NCI-H2029 treated with DMSO at 0.1 percent for 48 hours (cell line): ENCODE results near the gene C2CD3.
A peak's percentile ranks its signal among the peaks of the same experiment; 100 is the strongest.

Experiments used
- DNase-seq: peaks from one replicate; lab custom pipeline; 2025; lab: John Stamatoyannopoulos, UW

C2CD3 gene

DNA sequence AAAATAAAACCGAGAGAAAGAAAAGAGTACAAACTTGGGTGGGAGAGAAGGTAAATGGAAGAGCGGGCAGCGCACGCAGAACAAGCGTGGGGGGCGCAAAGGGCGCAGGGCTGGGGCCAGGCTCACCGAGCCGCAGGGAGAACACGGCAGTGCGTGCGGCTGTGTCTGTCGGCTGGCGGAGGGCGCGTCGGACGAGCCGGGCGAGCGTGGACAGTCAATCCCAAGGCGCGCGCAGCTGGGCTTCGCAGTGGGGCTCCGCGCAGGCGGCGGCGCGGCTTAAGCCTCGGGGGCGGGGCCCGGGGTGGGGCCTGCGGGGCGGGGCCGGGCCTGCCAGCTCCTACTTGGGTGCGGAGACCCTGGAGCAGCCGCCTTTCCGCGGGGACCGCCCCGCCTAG, 188.2 kb downstream of the C2CD3 start, which contains the start of gene UCP2:
Gene UCP2, minus strand, starts transcription at position 249 of the 395 bp plus-strand sequence. CDS start 4,465 bp downstream, outside the sequence.
- peak; percentile 74 for DNase-seq

DNA sequence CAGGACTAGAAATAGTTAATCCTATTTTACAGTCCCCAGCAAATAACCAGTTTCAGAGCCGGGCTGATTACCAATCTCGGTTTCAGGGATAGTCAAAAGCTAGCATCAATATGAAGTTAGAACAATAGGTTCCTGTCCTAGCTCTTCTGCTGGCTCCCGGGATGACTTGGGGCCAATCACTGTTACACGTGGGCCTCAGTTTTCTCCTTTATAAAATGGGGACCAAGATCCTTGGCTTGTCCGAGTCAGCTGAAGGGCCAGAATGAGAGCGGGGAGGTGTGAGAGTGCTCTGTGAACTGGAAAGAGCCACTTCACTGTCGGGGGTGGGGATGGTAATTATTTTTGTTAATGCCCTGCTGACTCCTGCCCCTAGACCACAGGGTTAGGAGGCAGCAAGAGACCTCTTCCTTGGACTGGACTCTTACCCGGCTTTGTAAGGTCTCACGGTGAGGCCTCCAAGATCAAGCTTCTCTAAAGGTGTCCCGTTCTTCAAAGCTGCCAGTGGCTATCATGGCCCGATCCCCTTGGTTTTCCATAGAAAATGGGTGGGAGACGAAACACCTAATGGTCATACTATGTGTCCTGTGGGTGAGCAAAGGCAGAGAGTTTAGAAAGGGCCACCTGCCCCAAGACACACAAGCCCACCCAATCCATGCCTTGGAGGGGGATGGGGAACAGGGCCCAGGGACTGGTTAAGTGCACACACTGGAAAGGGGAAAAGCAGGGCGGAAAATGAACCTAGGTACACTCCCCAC, 189.6 kb downstream of the C2CD3 start:
- no peak for DNase-seq

DNA sequence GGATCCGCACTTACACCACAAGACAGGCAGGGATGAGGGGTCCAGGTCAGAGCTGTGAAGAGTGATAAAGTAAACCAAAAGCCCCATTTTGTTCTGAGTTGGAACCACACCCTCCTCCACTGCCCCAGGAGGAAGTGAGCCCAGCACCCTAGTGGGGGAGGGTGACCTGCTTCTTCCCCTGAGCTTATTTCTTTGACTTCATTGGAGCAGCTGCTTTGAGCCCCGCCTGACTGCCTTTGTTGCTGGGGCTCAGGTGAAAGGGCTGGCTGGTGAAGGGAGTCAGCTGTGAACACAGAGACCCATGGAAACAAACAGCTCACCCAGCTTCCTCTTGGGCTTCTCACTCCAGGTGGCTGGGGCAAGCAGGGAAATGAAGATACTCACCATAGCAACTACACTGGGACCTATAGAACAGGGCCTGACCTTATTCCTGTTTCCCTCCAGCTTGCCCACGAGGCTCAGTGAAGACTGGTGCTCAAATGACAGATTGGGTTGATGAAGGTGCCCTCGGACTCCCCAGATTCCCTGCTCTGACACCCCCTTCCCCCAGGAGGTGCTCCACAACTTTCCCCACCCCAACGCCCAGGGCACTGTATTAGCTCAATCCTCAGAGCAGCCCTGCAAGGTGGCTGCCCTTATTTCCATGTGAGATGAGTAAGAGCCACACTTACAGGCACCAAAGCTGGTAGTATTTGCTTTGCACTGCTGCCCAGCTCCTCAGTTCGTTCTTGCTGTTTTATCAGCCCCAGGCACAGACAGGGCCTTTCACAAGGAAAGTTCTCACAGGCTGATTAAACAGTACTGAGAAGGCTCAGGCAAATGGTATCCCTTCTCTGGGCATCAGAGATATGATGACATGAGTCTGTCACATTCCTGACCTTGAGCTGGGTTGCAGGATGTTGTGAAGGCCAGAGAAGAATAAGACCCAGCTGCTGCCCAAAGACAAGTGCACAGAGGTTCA, 190.5 kb downstream of the C2CD3 start:
- DNase-seq = no peak

DNA sequence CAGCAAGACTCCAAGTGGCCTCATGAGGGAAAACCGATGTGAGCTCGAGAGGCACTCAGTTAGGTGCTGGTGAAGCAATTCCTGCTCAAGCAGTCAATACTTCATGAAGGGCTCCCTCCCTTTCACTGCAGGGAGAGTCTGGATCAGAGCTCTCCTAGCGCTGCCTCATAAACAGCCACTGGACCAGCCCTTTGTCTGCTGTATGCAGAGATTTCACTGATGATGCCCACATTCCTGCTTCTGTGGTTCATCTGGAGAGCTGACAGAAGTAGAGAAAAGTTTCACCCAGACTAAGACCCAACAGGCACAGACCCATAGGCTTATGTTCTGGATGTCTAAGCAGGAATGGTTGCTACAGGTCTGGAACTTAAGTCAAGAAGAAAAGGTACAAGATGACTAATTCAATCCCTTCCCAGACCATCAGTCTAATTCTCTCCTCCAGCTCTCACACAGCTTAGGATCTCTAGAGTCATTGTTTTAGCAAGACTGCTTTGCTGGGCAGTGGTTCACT, 192.2 kb downstream of the C2CD3 start:
- DNase-seq = no peak

DNA sequence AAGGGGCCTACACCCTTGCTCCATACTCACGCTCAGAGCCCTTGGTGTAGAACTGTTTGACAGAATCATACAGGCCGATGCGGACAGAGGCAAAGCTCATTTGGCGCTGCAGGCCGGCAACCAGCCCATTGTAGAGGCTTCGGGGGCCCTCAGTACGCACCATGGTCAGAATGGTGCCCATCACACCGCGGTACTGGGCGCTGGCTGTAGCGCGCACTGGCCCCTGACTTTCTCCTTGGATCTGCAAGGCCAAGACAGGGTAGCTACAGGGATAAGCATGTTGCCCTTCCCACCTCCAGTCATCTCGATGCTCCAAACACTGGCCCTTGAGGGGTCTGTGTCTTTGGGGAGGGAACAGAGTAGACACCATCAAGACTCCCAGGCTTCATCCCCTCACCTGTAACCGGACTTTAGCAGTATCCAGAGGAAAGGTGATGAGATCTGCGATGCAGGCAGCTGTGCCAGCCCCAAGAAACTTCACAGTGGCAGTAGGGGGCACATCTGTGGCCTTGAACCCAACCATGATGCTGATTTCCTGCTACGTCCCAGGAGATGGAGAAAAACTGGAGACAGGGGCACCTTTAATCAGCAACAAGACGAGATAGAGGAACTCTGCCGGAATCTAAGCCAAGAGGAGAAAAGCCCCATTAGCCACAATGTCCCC, 192.8 kb downstream of the C2CD3 start:
- DNase-seq = no peak

DNA sequence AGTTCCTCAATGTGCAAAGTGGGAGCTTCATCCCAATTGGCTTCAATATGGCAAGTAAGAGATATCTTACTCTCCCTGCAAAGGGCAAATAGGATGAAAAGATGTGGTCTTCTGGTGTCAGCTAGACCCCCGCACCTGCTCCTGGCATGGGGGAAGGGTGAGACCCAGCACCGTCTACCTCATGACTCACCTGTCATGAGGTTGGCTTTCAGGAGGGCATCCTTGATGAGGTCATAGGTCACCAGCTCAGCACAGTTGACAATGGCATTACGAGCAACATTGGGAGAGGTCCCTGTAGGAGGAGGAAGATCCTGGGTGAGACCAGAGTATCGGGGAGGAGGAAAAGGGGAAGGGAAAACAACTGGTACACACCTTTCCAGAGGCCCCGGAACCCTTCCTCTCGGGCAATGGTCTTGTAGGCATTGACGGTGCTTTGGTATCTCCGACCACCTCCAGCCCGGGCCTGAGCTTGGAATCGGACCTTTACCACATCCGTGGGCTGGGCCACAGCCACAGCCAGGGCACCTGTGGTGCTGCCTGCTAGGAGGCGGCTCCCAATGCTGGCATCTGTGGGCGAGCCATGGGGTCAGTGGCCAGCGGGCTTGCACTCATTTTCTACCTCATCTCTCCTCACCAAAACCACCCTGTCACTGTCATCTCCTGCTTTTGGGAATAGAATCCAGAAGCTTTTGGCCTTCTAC, 194.2 kb downstream of the C2CD3 start:
- DNase-seq = no peak

DNA sequence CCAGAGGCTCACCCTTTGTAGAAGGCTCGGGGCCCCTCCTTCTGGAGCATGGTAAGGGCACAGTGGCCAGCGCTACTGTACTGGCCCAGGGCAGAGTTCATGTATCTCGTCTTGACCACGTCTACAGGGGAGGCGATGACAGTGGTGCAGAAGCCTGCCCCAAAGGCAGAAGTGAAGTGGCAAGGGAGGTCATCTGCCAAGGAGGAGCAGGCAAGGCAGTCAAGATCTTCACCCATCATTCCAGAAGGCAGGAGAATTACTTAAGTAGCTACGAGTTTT, 195.4 kb downstream of the C2CD3 start:
- no peak for DNase-seq

DNA sequence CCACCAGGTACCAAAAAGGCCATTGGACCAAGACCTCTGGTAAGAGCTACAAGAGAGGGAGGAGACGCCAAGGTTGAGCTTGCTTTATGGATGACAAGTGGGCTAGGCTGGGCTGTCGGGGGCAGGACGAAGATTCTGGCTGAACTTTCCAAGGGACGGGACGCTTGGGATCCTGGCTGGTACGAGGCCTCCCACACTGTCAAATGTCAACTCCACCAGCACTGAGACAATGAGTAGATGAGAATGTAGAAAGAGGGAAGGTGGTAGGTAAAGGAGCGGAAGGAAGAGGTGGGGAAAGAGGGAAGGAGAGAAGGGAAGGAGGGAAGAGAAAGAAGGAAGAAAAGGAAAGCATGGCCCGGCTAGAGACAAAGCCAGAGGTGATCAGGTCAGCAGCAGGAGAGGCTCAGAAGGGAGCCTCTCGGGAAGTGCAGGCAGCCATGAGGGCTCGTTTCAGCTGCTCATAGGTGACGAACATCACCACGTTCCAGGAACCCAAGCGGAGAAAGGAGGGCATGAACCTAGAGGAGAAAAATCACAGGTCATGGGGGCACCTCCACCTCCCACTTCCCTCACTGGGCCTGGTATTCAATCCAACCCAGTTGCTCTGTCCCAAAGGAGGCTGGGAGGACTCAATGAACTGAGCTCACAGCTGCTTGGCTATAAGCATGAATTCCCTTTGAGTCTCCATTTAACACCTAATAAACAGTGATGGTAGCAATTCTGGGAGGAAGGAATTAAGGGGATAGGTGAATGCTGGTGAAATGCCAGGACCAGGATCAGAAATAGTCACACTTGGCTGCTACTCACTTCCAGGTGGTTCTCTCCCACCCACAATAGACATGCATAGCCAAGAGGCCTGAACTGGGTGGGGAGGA, 196.0 kb downstream of the C2CD3 start:
- no peak for DNase-seq

DNA sequence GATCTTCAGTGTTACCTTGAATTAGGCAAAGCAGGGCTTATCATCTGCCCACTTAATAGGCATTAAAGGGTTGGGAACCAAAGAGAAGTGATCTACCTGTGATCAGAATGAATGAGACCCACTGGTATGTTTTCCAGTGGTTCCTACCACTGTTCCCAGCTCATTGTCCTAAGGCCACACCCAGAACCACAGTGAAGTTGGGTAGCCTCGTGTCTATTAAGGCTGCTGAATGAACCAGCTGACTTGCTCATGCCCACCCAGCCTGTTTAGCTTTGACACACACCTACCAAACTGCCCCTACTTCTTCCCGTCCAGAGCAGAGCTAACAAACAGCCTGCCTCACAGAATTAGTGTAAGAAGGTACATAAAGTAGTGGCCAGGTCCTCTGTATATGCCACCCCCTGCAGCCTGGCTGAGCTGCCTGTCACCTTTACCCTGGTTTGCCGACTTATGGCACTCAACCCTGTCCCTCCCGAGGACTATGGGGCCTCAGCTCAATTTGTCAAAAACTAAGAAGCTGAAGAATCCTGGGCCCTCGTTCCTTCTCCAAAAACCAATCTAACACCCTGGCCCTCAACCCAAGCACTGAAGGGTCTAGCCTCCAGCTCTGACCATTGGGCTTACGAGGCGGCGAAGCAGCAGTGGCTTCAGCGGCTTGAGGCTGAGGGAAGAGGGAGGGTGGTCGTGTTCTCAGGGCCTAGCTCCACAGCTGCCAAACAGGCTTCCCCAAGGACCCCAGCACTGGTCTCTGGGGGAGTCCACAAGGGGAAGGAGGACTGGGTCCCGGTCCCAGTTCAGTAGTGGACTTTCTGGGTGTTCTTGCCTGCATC, 198.0 kb downstream of the C2CD3 start:
- no peak for DNase-seq

DNA sequence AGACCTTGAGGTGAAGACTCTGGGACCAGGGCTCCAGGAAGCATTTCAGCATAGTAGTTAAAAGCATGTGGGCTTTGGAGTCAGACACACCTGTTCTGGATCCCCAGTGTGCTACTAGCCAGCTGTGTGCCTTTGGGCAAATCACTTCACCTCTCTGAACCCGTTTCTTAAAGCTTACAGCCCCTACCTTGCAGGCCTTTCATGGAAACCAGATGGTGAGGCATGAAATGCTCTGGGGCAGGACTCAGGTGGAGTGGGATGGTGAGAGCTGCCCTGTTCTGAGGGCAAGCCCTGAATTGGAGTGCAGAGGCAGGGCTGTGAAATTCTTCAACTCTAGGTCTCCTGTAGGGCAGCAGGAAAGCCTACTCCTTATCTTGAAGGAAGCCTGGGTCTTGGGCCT, 198.6 kb downstream of the C2CD3 start:
- DNase-seq = no peak

DNA sequence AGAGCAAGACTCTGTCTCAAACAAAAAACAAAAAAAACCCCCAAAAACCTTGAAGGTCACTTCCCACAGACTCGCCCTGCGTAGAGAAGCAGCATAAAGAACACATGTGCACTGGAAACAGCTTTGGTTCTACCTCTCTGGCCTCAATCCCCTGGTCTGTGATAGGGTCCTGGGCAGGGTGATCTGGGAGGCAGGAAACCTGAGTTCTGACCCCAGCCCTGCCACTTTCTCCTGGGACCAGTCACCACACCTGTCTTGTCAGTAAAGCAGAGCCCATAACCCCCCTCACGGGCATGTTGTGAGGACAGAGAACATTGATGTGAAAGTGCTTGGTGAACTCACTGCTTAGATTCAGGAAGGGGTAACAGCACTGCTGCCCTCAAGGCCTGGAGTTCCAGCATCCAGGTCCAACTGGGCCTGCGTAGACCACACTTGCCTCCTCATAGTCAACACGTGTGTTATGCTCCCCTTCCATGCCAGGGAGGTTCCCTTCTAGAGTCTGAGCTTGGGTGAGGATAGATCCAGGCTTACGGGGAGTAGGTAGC, 199.6 kb downstream of the C2CD3 start:
- DNase-seq = no peak

DNA sequence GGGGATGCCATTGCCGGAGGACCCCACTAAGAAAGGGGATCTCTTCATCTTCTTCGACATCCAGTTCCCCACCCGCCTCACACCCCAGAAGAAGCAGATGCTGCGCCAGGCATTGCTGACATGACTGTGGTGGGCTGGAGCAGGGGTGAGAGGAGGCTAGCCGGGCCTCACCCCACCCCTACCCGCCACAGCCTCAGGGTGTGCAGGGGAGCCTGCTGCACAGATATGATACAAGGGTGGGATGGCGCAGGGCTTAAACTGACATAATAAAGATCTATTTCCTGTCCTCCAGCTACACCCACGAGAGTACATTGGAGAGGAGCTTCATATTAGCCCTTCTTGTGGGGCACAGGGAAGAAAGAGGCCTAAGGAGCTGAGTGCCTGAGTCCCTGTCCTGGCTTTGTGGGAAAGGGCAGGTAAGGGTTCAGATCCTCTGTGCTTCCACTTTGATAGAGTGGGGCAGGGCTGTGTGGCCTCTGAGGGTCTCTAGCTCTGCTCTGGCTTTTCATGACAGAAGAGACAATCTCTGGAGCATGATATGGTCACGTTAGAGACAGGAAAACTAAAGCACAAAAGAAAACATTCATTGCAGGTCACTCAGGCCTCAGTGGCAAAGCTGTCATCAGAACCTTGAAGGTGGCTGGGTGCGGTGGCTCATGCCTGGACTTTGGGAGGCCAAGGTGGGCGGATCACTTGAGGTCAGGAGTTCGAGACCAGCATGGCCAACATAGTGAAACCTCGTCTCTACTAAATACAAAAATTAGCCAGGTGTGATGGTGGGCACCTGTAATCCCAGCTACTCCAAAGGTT, 200.6 kb downstream of the C2CD3 start:
- peak; percentile 23 for DNase-seq

DNA sequence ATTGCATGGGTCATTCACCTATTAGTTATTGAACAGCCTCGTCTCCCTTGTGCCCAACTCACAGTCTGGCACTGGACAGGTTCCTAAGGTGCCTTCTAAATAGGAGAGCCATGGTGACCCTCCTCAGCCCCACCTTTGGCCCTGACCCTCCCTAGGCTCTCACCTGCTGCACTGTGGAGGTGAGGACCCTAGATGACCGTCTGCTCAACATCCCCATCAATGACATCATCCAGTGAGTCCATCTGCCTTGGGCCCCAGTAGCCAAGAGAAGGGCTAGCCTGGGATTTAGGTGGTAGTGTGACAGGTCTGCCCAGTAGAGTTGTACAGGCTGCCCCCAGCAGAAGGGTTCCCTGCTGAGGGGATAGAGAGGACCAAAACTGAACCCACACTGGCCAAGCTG, 201.7 kb downstream of the C2CD3 start:
- DNase-seq = no peak

DNA sequence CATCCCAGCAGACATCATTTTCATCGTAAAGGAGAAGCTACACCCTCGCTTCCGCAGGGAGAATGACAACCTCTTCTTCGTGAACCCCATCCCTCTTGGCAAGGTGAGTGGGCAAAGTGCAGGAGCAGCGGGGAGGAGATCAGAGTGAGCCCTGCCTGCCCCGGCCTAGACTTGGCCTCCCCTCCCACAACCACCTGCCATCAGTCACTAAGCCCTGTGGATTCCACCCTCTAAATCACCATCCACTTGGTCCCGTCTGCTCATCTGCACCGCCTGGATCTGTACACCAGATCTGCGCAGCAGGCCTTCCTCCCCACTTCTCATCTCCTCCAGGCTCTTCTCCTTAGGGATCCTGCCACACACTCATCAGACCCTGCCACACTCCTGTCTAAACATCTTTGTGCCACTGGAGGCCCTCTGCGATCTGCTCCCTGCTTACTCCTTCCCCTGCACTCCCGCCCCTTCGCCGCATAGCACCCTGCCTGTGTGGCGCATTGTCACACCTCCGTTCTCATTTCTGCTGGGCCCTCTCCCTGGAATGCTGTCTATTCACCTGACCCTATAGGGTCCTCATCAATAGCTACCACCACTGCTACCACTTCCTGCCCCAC, 202.3 kb downstream of the C2CD3 start:
- DNase-seq = no peak

DNA sequence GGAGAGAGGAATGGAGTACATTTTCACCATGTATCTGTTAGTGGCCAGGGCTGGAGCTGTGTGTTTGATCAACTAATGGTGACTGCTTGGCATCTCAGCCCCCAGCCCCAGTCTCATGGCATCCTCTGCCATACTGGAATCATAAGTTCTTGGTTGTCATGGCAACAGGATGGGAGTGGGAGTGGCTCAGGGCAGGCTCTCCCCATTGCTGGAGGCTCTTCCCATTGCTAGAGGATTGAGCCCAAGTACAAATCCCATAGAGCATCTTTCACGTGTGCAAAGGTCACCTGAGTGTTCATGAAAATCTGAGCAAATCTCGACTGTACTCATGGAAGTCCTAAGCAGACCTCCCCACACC, 205.1 kb downstream of the C2CD3 start:
- DNase-seq = no peak

DNA sequence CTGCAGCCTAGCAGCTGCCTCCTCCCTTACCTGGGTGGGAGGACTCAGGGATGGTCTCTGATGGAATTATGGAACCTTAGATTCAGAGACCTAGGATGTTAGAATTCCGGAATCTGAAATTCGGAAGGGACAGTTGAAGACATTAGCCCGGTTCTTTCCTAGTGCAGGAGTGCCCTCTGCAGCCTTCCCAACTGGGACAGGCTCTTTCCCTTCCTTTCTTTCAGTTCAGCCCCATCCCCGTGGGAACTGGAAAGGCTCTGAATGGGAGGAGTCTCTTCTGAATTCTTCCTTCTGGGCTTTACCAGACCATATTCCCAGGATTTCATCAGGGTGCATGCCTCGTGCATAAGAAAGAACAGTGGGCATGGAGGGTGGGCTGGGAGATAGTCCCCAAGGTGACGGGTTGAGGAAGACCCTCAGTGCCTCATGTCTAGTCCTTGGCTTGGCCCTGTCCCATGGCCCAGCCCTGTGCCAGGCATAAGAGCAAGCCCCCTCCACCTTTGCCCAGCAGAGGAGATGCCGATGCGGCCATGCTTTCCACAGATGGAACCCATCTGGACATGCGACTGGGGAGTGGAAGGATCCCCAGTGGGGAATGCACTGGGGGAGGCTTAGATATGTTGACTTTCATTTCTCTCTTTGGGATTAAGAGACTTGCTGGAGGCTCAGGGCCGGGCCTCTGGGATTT, 205.6 kb downstream of the C2CD3 start:
- DNase-seq = no peak

DNA sequence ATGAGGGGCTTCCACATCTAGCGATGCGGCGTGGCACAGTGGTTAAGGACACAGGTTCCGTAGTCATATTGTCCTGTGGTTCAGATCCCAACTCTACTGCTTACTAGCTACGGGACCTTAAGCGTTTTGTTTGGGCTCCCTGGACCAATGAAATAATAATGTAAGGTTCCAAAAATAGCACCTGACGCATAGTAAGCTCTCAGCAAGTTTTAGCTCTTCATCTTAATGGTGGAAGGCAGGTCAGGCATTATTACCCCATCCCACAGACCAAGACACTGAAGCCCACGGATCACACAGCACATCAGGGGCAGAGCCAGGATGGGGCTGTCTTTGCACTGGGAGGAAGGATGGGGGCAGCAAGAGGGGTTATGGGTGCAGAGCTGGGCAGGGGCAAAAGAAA, 206.9 kb downstream of the C2CD3 start:
- no peak for DNase-seq
